Osteoblast (primary cell): ENCODE results near the gene TNFAIP2. TPM values are rescaled to one million over a fixed set of nuclear protein-coding genes. Genes with fewer than 3 reads are reported as not detected.

Experiments used
- DNase-seq: peaks from one replicate; pipeline ENCODE4 v3.0.0; 2011; ENCODE audit warnings: low spot score, mixed read lengths; ENCODE audit not compliant: insufficient read length; ENCODE audit errors: missing footprints
- H2AFZ ChIP-seq: 2 replicates; pipeline ENCODE4 v1.6.0; 2011; ENCODE audit warnings: mild to moderate bottlenecking, low read length
- H3K27ac ChIP-seq: 2 replicates; pipeline ENCODE4 v1.5.1; 2011; ENCODE audit warnings: mild to moderate bottlenecking, low read depth, low read length, moderate library complexity
- H3K27me3 ChIP-seq: 2 replicates; pipeline ENCODE4 v1.6.0; 2012; ENCODE audit warnings: mild to moderate bottlenecking, control low read depth, inconsistent platforms, low read length, moderate library complexity; ENCODE audit not compliant: insufficient read depth
- H3K36me3 ChIP-seq: 2 replicates; pipeline ENCODE4 v1.5.1; 2011; ENCODE audit warnings: mild to moderate bottlenecking, low read length, control low read depth, moderate library complexity; ENCODE audit not compliant: insufficient read depth
- H3K4me1 ChIP-seq: 2 replicates; pipeline ENCODE4 v1.5.1; 2011; ENCODE audit warnings: mild to moderate bottlenecking, low read length, control low read depth, moderate library complexity; ENCODE audit not compliant: insufficient read depth
- H3K4me2 ChIP-seq: 2 replicates; pipeline ENCODE4 v1.6.0; 2011; ENCODE audit warnings: mild to moderate bottlenecking, low read length; ENCODE audit not compliant: insufficient read depth
- H3K4me3 ChIP-seq: fragments of 200-600 bp; sonication (generic); 3 replicates; pipeline ENCODE4 v1.5.1; 2012; ENCODE audit warnings: mild to moderate bottlenecking, low read length, inconsistent platforms; ENCODE audit not compliant: insufficient read depth
- H3K79me2 ChIP-seq: 2 replicates; pipeline ENCODE4 v1.6.0; 2012; ENCODE audit warnings: mild to moderate bottlenecking, low read length, control low read depth, inconsistent platforms; ENCODE audit not compliant: insufficient read depth
- H3K9me3 ChIP-seq: 2 replicates; pipeline ENCODE4 v1.5.1; 2011; ENCODE audit warnings: low read depth, low read length, control low read depth
- H4K20me1 ChIP-seq: 2 replicates; pipeline ENCODE4 v1.6.0; 2012; ENCODE audit warnings: mild to moderate bottlenecking, low read length, control low read depth; ENCODE audit not compliant: insufficient read depth
- total RNA-seq: library from RNA; depleted of rRNA; stranded (reverse); fragments of >200 nt; gene quantifications from 2 replicates; pipeline ENCODE4 v1.2.3, GENCODE V29; 2012
- TF ChIP-seq, protein P1 (sequence below): IDR thresholded peaks from 2 replicates; pipeline ENCODE4 v1.5.1; 2011; ENCODE audit warnings: mild to moderate bottlenecking, low read depth, low read length, moderate library complexity; ENCODE audit errors: extremely low read depth

The TNFAIP2 gene
- total RNA-seq, 1 donor, result 60.1 TPM

DNA sequence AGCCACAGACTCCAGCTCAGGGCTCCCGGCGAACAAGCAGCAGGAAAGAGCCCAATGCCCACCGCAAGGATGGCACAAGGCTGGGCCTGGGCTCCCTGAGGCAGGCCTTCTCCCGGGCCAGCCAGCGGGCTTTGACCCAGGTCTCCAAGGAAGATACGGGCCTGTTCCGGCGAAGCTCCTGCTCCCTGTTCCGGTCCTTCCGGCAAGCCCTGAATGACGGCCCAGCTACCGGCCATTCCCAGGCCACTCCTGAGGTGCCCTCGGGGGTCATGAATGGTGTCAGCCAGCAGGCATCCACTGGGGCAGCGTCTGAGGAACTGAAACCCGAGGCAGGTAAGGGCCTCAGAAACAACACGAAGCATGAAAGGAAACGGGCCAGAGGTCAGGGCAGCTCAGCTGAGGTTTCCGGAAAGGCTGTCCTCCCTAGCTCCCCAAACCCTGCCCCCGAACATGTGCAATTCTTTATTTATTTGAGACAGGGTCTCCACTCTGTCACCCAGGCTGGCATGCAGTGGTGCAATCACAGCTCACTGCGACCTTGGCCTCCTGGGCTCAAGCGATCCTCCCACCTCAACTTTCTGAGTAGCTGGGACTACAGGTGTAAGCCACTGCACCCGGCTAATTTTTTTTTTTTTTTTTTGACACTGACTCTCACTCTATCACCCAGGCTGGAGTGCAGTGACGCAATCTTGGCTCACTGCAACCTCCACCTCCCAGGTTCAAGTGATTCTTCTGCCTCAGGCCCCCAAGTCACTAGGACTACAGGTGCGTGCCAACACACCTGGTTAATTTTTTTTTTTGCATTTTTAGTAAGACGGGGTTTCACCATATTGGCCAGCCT, 22.8 kb upstream of the TNFAIP2 start:
- Histone ChIP-seq H3K4me1 (peaks cover 3% of the 10 kb centered on the region), H3K79me2 (no peaks in the 10 kb centered on the region), H3K9me3 (no peaks in the 10 kb centered on the region), H3K4me3 (no peak overlapping the region), H3K36me3 (no peaks in the 10 kb centered on the region), H4K20me1 (no peaks in the 10 kb centered on the region), H3K4me2 (no peak overlapping the region), H3K27me3 (peaks cover 28% of the 10 kb centered on the region), H2AFZ (no peak overlapping the region), H3K27ac (no peak overlapping the region)
- TF ChIP-seq, protein P1, sequence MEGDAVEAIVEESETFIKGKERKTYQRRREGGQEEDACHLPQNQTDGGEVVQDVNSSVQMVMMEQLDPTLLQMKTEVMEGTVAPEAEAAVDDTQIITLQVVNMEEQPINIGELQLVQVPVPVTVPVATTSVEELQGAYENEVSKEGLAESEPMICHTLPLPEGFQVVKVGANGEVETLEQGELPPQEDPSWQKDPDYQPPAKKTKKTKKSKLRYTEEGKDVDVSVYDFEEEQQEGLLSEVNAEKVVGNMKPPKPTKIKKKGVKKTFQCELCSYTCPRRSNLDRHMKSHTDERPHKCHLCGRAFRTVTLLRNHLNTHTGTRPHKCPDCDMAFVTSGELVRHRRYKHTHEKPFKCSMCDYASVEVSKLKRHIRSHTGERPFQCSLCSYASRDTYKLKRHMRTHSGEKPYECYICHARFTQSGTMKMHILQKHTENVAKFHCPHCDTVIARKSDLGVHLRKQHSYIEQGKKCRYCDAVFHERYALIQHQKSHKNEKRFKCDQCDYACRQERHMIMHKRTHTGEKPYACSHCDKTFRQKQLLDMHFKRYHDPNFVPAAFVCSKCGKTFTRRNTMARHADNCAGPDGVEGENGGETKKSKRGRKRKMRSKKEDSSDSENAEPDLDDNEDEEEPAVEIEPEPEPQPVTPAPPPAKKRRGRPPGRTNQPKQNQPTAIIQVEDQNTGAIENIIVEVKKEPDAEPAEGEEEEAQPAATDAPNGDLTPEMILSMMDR, result no peak
- DNase-seq, result no peak

DNA sequence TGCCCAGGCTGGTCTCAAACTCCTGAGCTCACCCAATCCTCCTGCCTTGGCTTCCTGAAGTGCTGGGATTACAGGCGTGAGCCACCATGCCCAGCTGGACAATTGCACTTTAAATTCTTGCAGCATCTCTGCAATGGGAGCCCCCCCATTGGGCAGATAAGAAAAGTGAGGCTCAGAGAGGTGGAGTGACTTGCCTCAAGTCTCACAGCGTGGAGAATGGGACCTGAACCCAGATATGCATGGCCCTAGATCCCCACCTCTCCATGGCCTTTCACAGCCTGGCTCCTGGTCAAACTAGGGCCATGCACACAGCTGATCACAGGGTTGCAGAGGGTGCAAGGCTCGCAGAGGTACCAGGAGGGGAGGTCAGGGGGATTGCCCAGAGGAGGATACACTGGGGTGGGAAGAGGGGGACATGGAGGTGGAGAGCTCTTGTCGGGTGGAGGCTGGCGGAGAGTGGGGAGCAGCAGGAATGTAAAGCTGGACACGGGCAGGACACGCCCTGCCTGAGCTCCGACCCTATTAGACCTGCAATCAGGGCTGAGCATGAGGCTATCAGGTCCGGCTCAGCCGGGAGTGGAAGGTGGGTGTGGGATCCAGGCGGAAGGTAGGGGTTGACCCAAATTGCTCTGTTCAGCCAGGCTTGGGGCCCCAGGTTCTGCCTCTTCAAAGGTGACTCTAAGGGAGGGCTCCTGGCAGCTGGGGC, 21.9 kb upstream of the TNFAIP2 start:
- H3K4me3 ChIP-seq, result no peak overlapping the region
- no peaks in the 10 kb centered on the region for H3K9me3 ChIP-seq
- no peaks in the 10 kb centered on the region for H4K20me1 ChIP-seq
- TF ChIP-seq, protein P1, result no peak
- no peak for DNase-seq
- H3K4me1 ChIP-seq, result peaks cover 3% of the 10 kb centered on the region
- H3K4me2 ChIP-seq, result no peak overlapping the region
- no peaks in the 10 kb centered on the region for H3K36me3 ChIP-seq
- peaks cover 28% of the 10 kb centered on the region for H3K27me3 ChIP-seq
- H2AFZ ChIP-seq, result no peak overlapping the region
- H3K79me2 ChIP-seq, result no peaks in the 10 kb centered on the region
- no peak overlapping the region for H3K27ac ChIP-seq

DNA sequence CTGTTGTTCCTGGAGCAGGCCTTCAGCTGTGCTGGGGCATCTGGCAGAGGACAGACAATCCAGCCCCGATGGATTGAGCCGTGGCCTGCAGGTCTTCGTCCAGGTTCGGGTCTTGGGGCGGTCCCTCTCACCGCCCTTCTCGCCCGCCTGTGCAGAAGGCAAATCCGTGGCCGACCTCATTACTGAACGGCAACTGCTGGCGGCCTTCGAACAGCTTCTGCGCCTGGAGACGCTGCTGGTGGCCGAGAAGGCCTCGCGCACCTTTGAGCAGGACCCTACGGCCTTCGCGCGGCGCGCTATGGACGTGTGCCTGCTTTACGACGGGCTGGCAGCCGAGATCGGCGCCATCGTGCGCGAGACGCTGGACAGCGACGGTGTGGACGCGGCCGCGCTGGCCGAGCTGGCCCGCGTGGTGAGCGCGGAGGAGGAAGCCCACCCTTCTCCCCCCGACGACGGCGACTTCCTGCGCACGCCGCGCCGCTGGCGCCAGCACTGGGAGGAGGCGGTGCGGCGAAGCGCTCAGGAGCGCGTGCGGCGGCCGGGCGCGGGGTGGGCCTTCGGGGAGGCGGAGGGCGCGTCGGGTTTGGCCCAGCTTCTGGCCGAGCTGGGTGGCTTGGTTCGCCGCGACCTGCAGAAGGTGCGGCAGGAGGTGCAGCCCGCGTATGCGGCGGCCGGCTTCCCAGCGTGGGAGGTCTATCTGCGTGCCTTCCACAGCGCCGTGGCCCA, 21.1 kb upstream of the TNFAIP2 start:
- Histone ChIP-seq H3K4me3 (no peak overlapping the region), H3K9me3 (no peaks in the 10 kb centered on the region), H3K36me3 (no peaks in the 10 kb centered on the region), H3K79me2 (no peaks in the 10 kb centered on the region), H2AFZ (no peak overlapping the region), H3K4me2 (no peak overlapping the region), H3K4me1 (peaks cover 3% of the 10 kb centered on the region), H3K27ac (no peak overlapping the region), H4K20me1 (no peaks in the 10 kb centered on the region), H3K27me3 (peaks cover 28% of the 10 kb centered on the region)
- DNase-seq, result no peak
- TF ChIP-seq, protein P1, result no peak
